HepG2 (cell line): ENCODE data around the gene SLC8A2. TPM values are rescaled to one million over a fixed set of nuclear protein-coding genes. Genes with fewer than 3 reads are reported as not detected.

Source experiments
- FOSL2 ChIP-seq: sonication (generic); formaldehyde crosslinking; IDR thresholded peaks from 2 replicates; pipeline ENCODE4 v1.4.0; 2020; ENCODE audit warnings: missing genetic modification reagents
- KAT8 ChIP-seq: IDR thresholded peaks from 2 replicates; pipeline ENCODE4 v1.6.1; 2016; ENCODE audit warnings: missing genetic modification reagents, missing compliant biosample characterization
- MEF2D ChIP-seq: sonication (generic); formaldehyde crosslinking; IDR thresholded peaks from 2 replicates; pipeline ENCODE4 v1.5.1; 2020; ENCODE audit warnings: mild to moderate bottlenecking, missing genetic modification reagents
- MTA1 ChIP-seq: sonication (generic); formaldehyde crosslinking; IDR thresholded peaks from 2 replicates; pipeline ENCODE4 v1.4.0; 2020; ENCODE audit warnings: missing genetic modification reagents, mild to moderate bottlenecking, borderline replicate concordance
- NFYB ChIP-seq: sonication (generic); formaldehyde crosslinking; IDR thresholded peaks from 2 replicates; pipeline ENCODE4 v1.4.0; 2020; ENCODE audit warnings: missing genetic modification reagents
- POGZ ChIP-seq: sonication (generic); formaldehyde crosslinking; IDR thresholded peaks from 2 replicates; pipeline ENCODE4 v1.4.0; 2020; ENCODE audit warnings: mild to moderate bottlenecking, missing genetic modification reagents
- RXRA ChIP-seq: sonication (generic); formaldehyde crosslinking; IDR thresholded peaks from 2 replicates; pipeline ENCODE4 v1.5.1; 2020; ENCODE audit warnings: missing genetic modification reagents
- SAP130 ChIP-seq: IDR thresholded peaks from 2 replicates; pipeline ENCODE4 v1.6.1; 2016; ENCODE audit warnings: low read depth
- SMC3 ChIP-seq: IDR thresholded peaks from 2 replicates; pipeline ENCODE4 v1.6.1; 2011; ENCODE audit warnings: low read length, improper control_type of control experiment
- SP2 ChIP-seq: sonication (generic); formaldehyde crosslinking; IDR thresholded peaks from 2 replicates; pipeline ENCODE4 v1.5.1; 2020; ENCODE audit warnings: mild to moderate bottlenecking, missing genetic modification reagents
- ZFP1 ChIP-seq: IDR thresholded peaks from 2 replicates; pipeline ENCODE4 v1.6.1; 2016
- ZNF7 ChIP-seq: IDR thresholded peaks from 2 replicates; pipeline ENCODE4 v1.6.1; 2016; ENCODE audit warnings: missing biosample characterization, missing genetic modification reagents
- polyA plus RNA-seq, 8 experiments: library from polyadenylated mRNA; depleted of rRNA in 3 of 8; stranded (reverse) in 7 of 8; unstranded in 1 of 8; fragments of >200 nt; fragmentation: Illumina TruSeq in 4 of 8; extraction: Trizol in 4 of 8; gene quantifications; 2 replicates each; pipeline versions ENCODE4 v1.2.1 to v1.2.3, GENCODE V29; 2011 to 2016; ENCODE audit warnings: low read depth in 4 of 8, missing spikeins in 1 of 8, mixed read lengths in 1 of 8; ENCODE audit not compliant: insufficient read depth in 1 of 8
- total RNA-seq, 5 experiments: library from RNA; depleted of rRNA; stranded (reverse); fragments of >200 nt; fragmentation: Illumina TruSeq; extraction: Trizol; gene quantifications; 2 replicates each; pipeline ENCODE4 v1.2.3, GENCODE V29; 2016; ENCODE audit warnings: low read depth in 1 of 5
- TF ChIP-seq, protein P1 (sequence below): sonication (generic); formaldehyde crosslinking; IDR thresholded peaks from 2 replicates; pipeline ENCODE4 v1.4.0; 2020; ENCODE audit warnings: missing genetic modification reagents, mild to moderate bottlenecking, borderline replicate concordance
- TF ChIP-seq, protein P2 (sequence below): sonication (generic); formaldehyde crosslinking; IDR thresholded peaks from 2 replicates; pipeline ENCODE4 v1.4.0; 2020; ENCODE audit warnings: missing genetic modification reagents, borderline replicate concordance
- TF ChIP-seq, protein P3 (sequence below): sonication (generic); formaldehyde crosslinking; IDR thresholded peaks from 2 replicates; pipeline ENCODE4 v1.8.0; 2022; ENCODE audit warnings: mild to moderate bottlenecking, missing genetic modification reagents; ENCODE audit not compliant: insufficient replicate concordance
- TF ChIP-seq, protein P4 (sequence below), 2 experiments: sonication (generic) in 1 of 2; formaldehyde crosslinking in 1 of 2; IDR thresholded peaks; 2 replicates each; pipeline versions ENCODE4 v1.4.0 to v1.6.1; 2018 to 2020; ENCODE audit warnings: missing genetic modification reagents in 2 of 2, borderline replicate concordance in 1 of 2, low read depth in 1 of 2, mild to moderate bottlenecking in 1 of 2, missing biosample characterization in 1 of 2
- TF ChIP-seq, protein P5 (sequence below): sonication (generic); formaldehyde crosslinking; IDR thresholded peaks from 2 replicates; pipeline ENCODE4 v1.4.0; 2020; ENCODE audit warnings: mild to moderate bottlenecking, low read depth, missing genetic modification reagents

SLC8A2 gene
- total and polyA plus RNA-seq, 2 of the 13 experiments (the other 11 are each of a cell fraction or from before 2014, with no cell fraction given), result 0.02 TPM; not detected in 1

DNA sequence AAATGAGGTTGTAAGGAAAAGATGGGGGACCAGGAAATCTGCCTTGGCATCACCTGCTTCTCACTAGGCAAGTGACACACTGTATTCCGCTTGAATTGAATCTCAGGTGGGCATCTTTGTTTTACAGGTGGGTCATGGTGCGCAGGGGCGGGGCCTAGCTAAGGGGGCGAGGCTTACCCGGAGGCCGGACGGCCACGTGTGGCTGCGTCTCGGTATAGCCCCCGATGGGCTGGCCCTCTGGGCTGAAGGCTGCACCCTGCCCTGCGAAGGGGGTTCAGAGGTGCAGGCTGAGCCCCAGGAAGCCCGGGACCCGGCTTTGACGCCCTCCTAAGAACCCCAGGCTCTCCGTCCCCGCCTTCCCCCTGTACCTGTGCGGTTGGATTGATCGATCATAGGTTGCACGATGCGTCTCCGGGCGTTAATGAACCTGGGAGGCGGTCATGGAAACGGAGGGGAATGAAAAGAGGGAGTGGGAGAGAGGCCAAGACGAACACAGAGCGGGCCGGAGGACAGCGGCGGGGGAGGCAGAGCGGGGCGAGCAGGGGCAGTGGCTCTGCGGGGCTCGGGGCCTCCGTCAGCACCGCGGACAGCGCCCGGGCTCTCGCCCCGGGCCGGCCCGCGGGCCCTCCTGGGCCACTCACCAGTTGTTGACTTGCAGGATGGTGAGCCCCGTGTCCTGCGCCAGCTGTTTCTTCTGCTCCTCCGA lies 64.8 kb downstream of the SLC8A2 start (continued):
- TF ChIP-seq, protein P1, sequence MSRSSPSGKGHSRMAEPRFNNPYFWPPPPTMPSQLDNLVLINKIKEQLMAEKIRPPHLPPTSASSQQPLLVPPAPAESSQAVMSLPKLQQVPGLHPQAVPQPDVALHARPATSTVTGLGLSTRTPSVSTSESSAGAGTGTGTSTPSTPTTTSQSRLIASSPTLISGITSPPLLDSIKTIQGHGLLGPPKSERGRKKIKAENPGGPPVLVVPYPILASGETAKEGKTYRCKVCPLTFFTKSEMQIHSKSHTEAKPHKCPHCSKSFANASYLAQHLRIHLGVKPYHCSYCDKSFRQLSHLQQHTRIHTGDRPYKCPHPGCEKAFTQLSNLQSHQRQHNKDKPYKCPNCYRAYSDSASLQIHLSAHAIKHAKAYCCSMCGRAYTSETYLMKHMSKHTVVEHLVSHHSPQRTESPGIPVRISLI (CRISPR knock-in tag), result no peak
- TF ChIP-seq NFYB (CRISPR knock-in tag) (no peak), MEF2D (no peak), SMC3 (no peak), FOSL2 (no peak), MTA1 (CRISPR knock-in tag) (no peak), POGZ (CRISPR knock-in tag) (no peak), ZFP1 (CRISPR knock-in tag) (no peak), RXRA (CRISPR knock-in tag) (no peak), SAP130 (CRISPR knock-in tag) (peak; percentile 35; the same call in 1 of the 2 replicates), ZNF7 (no peak), SP2 (no peak), KAT8 (CRISPR knock-in tag) (no peak)
- TF ChIP-seq, protein P2, sequence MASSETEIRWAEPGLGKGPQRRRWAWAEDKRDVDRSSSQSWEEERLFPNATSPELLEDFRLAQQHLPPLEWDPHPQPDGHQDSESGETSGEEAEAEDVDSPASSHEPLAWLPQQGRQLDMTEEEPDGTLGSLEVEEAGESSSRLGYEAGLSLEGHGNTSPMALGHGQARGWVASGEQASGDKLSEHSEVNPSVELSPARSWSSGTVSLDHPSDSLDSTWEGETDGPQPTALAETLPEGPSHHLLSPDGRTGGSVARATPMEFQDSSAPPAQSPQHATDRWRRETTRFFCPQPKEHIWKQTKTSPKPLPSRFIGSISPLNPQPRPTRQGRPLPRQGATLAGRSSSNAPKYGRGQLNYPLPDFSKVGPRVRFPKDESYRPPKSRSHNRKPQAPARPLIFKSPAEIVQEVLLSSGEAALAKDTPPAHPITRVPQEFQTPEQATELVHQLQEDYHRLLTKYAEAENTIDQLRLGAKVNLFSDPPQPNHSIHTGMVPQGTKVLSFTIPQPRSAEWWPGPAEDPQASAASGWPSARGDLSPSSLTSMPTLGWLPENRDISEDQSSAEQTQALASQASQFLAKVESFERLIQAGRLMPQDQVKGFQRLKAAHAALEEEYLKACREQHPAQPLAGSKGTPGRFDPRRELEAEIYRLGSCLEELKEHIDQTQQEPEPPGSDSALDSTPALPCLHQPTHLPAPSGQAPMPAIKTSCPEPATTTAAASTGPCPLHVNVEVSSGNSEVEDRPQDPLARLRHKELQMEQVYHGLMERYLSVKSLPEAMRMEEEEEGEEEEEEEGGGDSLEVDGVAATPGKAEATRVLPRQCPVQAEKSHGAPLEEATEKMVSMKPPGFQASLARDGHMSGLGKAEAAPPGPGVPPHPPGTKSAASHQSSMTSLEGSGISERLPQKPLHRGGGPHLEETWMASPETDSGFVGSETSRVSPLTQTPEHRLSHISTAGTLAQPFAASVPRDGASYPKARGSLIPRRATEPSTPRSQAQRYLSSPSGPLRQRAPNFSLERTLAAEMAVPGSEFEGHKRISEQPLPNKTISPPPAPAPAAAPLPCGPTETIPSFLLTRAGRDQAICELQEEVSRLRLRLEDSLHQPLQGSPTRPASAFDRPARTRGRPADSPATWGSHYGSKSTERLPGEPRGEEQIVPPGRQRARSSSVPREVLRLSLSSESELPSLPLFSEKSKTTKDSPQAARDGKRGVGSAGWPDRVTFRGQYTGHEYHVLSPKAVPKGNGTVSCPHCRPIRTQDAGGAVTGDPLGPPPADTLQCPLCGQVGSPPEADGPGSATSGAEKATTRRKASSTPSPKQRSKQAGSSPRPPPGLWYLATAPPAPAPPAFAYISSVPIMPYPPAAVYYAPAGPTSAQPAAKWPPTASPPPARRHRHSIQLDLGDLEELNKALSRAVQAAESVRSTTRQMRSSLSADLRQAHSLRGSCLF (CRISPR knock-in tag), result no peak
- TF ChIP-seq, protein P3, sequence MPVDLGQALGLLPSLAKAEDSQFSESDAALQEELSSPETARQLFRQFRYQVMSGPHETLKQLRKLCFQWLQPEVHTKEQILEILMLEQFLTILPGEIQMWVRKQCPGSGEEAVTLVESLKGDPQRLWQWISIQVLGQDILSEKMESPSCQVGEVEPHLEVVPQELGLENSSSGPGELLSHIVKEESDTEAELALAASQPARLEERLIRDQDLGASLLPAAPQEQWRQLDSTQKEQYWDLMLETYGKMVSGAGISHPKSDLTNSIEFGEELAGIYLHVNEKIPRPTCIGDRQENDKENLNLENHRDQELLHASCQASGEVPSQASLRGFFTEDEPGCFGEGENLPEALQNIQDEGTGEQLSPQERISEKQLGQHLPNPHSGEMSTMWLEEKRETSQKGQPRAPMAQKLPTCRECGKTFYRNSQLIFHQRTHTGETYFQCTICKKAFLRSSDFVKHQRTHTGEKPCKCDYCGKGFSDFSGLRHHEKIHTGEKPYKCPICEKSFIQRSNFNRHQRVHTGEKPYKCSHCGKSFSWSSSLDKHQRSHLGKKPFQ (CRISPR knock-in tag), result no peak
- TF ChIP-seq, protein P4, sequence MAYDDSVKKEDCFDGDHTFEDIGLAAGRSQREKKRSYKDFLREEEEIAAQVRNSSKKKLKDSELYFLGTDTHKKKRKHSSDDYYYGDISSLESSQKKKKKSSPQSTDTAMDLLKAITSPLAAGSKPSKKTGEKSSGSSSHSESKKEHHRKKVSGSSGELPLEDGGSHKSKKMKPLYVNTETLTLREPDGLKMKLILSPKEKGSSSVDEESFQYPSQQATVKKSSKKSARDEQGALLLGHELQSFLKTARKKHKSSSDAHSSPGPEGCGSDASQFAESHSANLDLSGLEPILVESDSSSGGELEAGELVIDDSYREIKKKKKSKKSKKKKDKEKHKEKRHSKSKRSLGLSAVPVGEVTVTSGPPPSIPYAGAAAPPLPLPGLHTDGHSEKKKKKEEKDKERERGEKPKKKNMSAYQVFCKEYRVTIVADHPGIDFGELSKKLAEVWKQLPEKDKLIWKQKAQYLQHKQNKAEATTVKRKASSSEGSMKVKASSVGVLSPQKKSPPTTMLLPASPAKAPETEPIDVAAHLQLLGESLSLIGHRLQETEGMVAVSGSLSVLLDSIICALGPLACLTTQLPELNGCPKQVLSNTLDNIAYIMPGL (CRISPR knock-in tag; IDR thresholded peaks at IDR 0.05; ENCODE audit: borderline replicate concordance in 1 of 2, low read depth in 1 of 2), result no peak
- TF ChIP-seq, protein P5, sequence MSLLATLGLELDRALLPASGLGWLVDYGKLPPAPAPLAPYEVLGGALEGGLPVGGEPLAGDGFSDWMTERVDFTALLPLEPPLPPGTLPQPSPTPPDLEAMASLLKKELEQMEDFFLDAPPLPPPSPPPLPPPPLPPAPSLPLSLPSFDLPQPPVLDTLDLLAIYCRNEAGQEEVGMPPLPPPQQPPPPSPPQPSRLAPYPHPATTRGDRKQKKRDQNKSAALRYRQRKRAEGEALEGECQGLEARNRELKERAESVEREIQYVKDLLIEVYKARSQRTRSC (CRISPR knock-in tag), result no peak
